DMS53 treated with DMSO at 0.1 percent for 48 hours (cell line): ENCODE measurements around the gene PRF1.
"Not testable (repeated sequence)": the region's sequence is repeated elsewhere in the genome, so short reads cannot be mapped to it uniquely, and the experiment has no call there.

Source experiments
- DNase-seq: peaks from one replicate; lab custom pipeline; 2025; ENCODE audit not compliant: unreplicated experiment; lab: John Stamatoyannopoulos, UW

Gene PRF1

GRCh38 chr10:70617798-70618568, 15.4 kb upstream of the PRF1 start:
- DNase-seq = no peak

- no peak for DNase-seq
Measured at GRCh38 chr10:70616761-70617160, 14.2 kb upstream of the PRF1 start.

- DNase-seq = no peak
Measured at GRCh38 chr10:70615784-70616522, 13.4 kb upstream of the PRF1 start.

- no peak for DNase-seq
Measured at GRCh38 chr10:70615211-70615610, 12.7 kb upstream of the PRF1 start.

- DNase-seq = not testable (repeated sequence)
Measured at GRCh38 chr10:70614364-70614763, 11.8 kb upstream of the PRF1 start.

- DNase-seq = no peak
Measured at GRCh38 chr10:70613941-70614340, 11.4 kb upstream of the PRF1 start.

GRCh38 chr10:70607936-70608335, 5.4 kb upstream of the PRF1 start:
- no peak for DNase-seq

GRCh38 chr10:70605161-70605560, 2.6 kb upstream of the PRF1 start:
- DNase-seq = no peak

- no peak for DNase-seq
Measured at GRCh38 chr10:70604106-70604505, 1.6 kb upstream of the PRF1 start.

GRCh38 chr10:70603449-70603801, 884 bp upstream of the PRF1 start:
- DNase-seq = no peak

GRCh38 chr10:70601746-70602145, 795 bp downstream of the PRF1 start:
- DNase-seq = no peak

GRCh38 chr10:70600512-70601395, 1.8 kb downstream of the PRF1 start:
- no peak for DNase-seq

- DNase-seq = no peak
Measured at GRCh38 chr10:70599791-70600190, 2.8 kb downstream of the PRF1 start.

- no peak for DNase-seq
Measured at GRCh38 chr10:70599319-70599718, 3.2 kb downstream of the PRF1 start.

GRCh38 chr10:70598857-70599295, 3.7 kb downstream of the PRF1 start:
- no peak for DNase-seq

GRCh38 chr10:70597856-70598815, 4.4 kb downstream of the PRF1 start:
- DNase-seq = no peak

GRCh38 chr10:70596860-70597809, 5.4 kb downstream of the PRF1 start:
- no peak for DNase-seq

GRCh38 chr10:70596110-70596798, 6.3 kb downstream of the PRF1 start:
- DNase-seq = no peak

GRCh38 chr10:70595566-70596016, 7.0 kb downstream of the PRF1 start:
- no peak for DNase-seq
